ENCODE measurements around the gene SOX8. TPM values are rescaled to one million over a fixed set of nuclear protein-coding genes. Genes with fewer than 3 reads are reported as not detected.

Gene SOX8
- total and polyA plus RNA-seq, 2 donors from 2014 or later: 0.17 to 1.0 TPM

GRCh38 chr16:982145-983043 lies 824 bp downstream of the SOX8 start:
- Histone ChIP-seq H3K27me3 (ENCODE audit: control insufficient read depth, insufficient read depth, low read length) (peaks cover 7% of the 10 kb centered on the region), H3K4me3 (ENCODE audit: low read length in 3 of 3) (no peak overlapping the region), H3K9ac (ENCODE audit: low read length in 3 of 3) (no peak overlapping the region), H3K4me1 (ENCODE audit: control insufficient read depth in 2 of 3, insufficient read depth in 2 of 3, low read depth in 1 of 3, low read length in 3 of 3) (peaks cover 0 to 3% (median 0%) of the 10 kb centered on the region in 3 donors), H3K9me3 (ENCODE audit: control insufficient read depth in 2 of 3, insufficient read depth in 1 of 3, low read length in 3 of 3) (no peaks in the 10 kb centered on the region), H3K36me3 (ENCODE audit: control insufficient read depth in 2 of 3, insufficient read depth in 3 of 3, low read length in 3 of 3) (no peaks in the 10 kb centered on the region), H3K27ac (ENCODE audit: low read depth in 2 of 2, low read length in 2 of 2) (no peak overlapping the region)
- FAIRE-seq (no peak), DNase-seq (peak in 3 of 5 donors; percentile 38 to 72 (median 59))
- TF ChIP-seq, protein P1, sequence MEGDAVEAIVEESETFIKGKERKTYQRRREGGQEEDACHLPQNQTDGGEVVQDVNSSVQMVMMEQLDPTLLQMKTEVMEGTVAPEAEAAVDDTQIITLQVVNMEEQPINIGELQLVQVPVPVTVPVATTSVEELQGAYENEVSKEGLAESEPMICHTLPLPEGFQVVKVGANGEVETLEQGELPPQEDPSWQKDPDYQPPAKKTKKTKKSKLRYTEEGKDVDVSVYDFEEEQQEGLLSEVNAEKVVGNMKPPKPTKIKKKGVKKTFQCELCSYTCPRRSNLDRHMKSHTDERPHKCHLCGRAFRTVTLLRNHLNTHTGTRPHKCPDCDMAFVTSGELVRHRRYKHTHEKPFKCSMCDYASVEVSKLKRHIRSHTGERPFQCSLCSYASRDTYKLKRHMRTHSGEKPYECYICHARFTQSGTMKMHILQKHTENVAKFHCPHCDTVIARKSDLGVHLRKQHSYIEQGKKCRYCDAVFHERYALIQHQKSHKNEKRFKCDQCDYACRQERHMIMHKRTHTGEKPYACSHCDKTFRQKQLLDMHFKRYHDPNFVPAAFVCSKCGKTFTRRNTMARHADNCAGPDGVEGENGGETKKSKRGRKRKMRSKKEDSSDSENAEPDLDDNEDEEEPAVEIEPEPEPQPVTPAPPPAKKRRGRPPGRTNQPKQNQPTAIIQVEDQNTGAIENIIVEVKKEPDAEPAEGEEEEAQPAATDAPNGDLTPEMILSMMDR (IDR thresholded peaks at IDR 0.05; ENCODE audit: borderline replicate concordance, extremely low read depth, insufficient read depth): no peak
- intact Hi-C loops (cut with DNase I): no loop called here

GRCh38 chr16:983044-984030 lies 1.8 kb downstream of the SOX8 start:
- Histone ChIP-seq H3K4me1 (ENCODE audit: control insufficient read depth in 2 of 3, insufficient read depth in 2 of 3, low read depth in 1 of 3, low read length in 3 of 3) (no peaks in the 10 kb centered on the region), H3K27me3 (ENCODE audit: control insufficient read depth, insufficient read depth, low read length) (peaks cover 7% of the 10 kb centered on the region), H3K27ac (ENCODE audit: low read depth in 2 of 2, low read length in 2 of 2) (no peak overlapping the region), H3K36me3 (ENCODE audit: control insufficient read depth in 2 of 3, insufficient read depth in 3 of 3, low read length in 3 of 3) (no peaks in the 10 kb centered on the region), H3K9me3 (ENCODE audit: control insufficient read depth in 2 of 3, insufficient read depth in 1 of 3, low read length in 3 of 3) (no peaks in the 10 kb centered on the region), H3K9ac (ENCODE audit: low read length in 3 of 3) (no peak overlapping the region), H3K4me3 (ENCODE audit: low read length in 3 of 3) (no peak overlapping the region)
- peak in 3 of 5 donors; percentile 63 to 75 (median 69) for DNase-seq
- no peak for FAIRE-seq
- intact Hi-C loops (cut with DNase I): no loop called here
- TF ChIP-seq, protein P1 (IDR thresholded peaks at IDR 0.05; ENCODE audit: borderline replicate concordance, extremely low read depth, insufficient read depth): no peak

DNA sequence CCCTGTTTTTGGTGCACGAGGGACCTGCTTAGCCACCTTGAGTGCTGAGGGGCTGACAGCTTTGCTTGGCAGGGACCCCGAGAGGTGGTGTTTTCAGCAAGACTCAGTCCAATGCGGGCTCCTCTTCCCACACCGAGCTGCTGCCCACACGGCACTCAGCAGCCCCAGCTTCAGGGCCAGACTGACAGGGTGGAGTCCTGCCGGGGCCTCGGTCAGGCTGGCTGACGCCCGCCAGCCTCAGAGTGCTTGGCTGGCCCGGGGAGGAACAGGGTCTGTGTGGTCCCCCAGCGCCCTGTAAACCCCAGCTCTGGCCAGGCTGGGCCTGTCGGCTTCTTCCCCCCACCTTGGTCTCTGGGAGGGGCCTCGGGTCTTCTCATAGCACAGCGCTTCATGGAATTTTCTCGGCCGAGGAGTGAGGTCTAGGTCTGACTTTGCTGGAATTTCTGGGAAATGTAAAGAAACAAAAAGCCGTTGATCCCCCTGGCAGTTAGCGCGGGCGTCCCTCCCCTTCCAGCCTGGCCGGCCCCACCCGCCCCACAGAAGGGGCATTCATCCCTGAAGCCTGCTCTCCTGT lies 2.6 kb downstream of the SOX8 start:
- Histone ChIP-seq H3K27me3 (ENCODE audit: control insufficient read depth, insufficient read depth, low read length) (peaks cover 7% of the 10 kb centered on the region), H3K4me3 (ENCODE audit: low read length in 3 of 3) (no peak overlapping the region), H3K27ac (ENCODE audit: low read depth in 2 of 2, low read length in 2 of 2) (no peak overlapping the region), H3K9ac (ENCODE audit: low read length in 3 of 3) (no peak overlapping the region), H3K4me1 (ENCODE audit: control insufficient read depth in 2 of 3, insufficient read depth in 2 of 3, low read depth in 1 of 3, low read length in 3 of 3) (no peaks in the 10 kb centered on the region), H3K9me3 (ENCODE audit: control insufficient read depth in 2 of 3, insufficient read depth in 1 of 3, low read length in 3 of 3) (no peaks in the 10 kb centered on the region), H3K36me3 (ENCODE audit: control insufficient read depth in 2 of 3, insufficient read depth in 3 of 3, low read length in 3 of 3) (no peaks in the 10 kb centered on the region)
- TF ChIP-seq, protein P1 (IDR thresholded peaks at IDR 0.05; ENCODE audit: borderline replicate concordance, extremely low read depth, insufficient read depth): no peak
- no peak for FAIRE-seq
- no peak for DNase-seq
- intact Hi-C loops (cut with DNase I): no loop called here
